ENCODE results near the gene TNF. TPM values are rescaled to one million over a fixed set of nuclear protein-coding genes. Genes with fewer than 3 reads are reported as not detected.
A peak's percentile ranks its signal among the peaks of the same experiment; 100 is the strongest.

Gene TNF
- total RNA-seq, 1 experiment from 2014 or later: not detected

DNA sequence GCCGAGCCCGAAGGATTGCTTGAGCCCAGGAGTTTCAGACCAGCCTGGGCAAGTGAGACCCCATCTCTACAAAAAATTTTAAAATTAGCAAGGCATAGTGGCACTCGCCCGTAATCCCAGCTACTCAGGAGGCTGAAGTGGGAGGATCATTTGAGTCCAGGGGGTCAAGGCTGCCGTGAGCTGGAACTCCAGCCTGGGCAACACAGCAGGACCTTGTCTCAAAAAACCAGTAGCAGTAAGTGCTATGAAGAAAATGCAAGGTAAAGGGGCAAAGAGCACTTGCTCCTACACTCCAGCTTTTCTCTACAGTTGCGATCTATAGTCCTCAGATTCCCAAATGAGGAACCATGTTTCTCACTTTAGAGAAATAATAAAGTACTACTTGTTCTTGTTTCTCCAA, 31.7 kb upstream of the TNF start:
- Histone ChIP-seq H2AK5ac (ENCODE audit: insufficient read length, low read length) (no peak overlapping the region), H3K27ac (ENCODE audit: insufficient read length, low read depth, low read length) (no peak overlapping the region), H3K79me2 (ENCODE audit: insufficient read depth, low read length) (peaks cover 27% of the 10 kb centered on the region), H3K23me2 (ENCODE audit: insufficient read length, low read depth, low read length, poor library complexity, severe bottlenecking) (peaks cover 5% of the 10 kb centered on the region), H2BK12ac (ENCODE audit: insufficient read length, low read depth, low read length) (no peak overlapping the region), H2BK15ac (ENCODE audit: low read depth, low read length) (no peak overlapping the region), H2BK20ac (ENCODE audit: low read depth, low read length, poor library complexity, severe bottlenecking) (no peak overlapping the region), H4K8ac (replicated peaks; ENCODE audit: insufficient read length, low read depth, low read length) (no peak overlapping the region), H3K4me1 (ENCODE audit: insufficient read depth, low read length) (peaks cover 2% of the 10 kb centered on the region; the same call in 1 of the 2 replicates), H2AFZ (ENCODE audit: low read length) (no peak overlapping the region), H3K9ac (ENCODE audit: extremely low read depth, insufficient read length, low read length) (no peak overlapping the region), H3K56ac (ENCODE audit: insufficient read length, low read depth, low read length) (no peak overlapping the region), H3K14ac (ENCODE audit: insufficient read depth, low read length) (no peak overlapping the region), H3K23ac (ENCODE audit: insufficient read length, low read depth, low read length) (no peak overlapping the region), H3K18ac (ENCODE audit: insufficient read length, low read depth, low read length) (no peak overlapping the region), H3K27me3 (ENCODE audit: insufficient read depth, low read length) (no peaks in the 10 kb centered on the region), H4K91ac (ENCODE audit: insufficient read length, low read depth, low read length) (no peak overlapping the region), H2BK5ac (ENCODE audit: insufficient read length, low read length) (no peak overlapping the region), H3K4ac (ENCODE audit: low read depth, low read length) (no peak overlapping the region), H3T11ph (ENCODE audit: low read length) (no peak overlapping the region), H3K9me3 (ENCODE audit: control insufficient read depth, low read depth, low read length) (no peaks in the 10 kb centered on the region), H3K79me1 (ENCODE audit: insufficient read depth, low read depth, low read length, poor library complexity, severe bottlenecking) (peaks cover 7% of the 10 kb centered on the region), H3K4me2 (ENCODE audit: insufficient read depth, insufficient read length, low read length) (no peak overlapping the region), H4K5ac (ENCODE audit: insufficient read length, low read depth, low read length) (no peak overlapping the region), H4K20me1 (ENCODE audit: control insufficient read depth, insufficient read depth, insufficient read length) (no peaks in the 10 kb centered on the region), H2BK120ac (ENCODE audit: low read depth, low read length, poor library complexity, severe bottlenecking) (no peak overlapping the region)
- no peaks in the 10 kb centered on the region for H3K27me3 Mint-ChIP-seq (ENCODE audit: low read depth)
- H3K9me3 Mint-ChIP-seq: no peaks in the 10 kb centered on the region; a peak in 1 of 5 replicates
- H3K27ac Mint-ChIP-seq: no peak overlapping the region
- H3K4me3 Mint-ChIP-seq: peak overlapping the region in 1 of 2 experiments; percentile 99; a peak in 1 of 5 replicates
- no peak for DNase-seq
- TF ChIP-seq, protein P1, sequence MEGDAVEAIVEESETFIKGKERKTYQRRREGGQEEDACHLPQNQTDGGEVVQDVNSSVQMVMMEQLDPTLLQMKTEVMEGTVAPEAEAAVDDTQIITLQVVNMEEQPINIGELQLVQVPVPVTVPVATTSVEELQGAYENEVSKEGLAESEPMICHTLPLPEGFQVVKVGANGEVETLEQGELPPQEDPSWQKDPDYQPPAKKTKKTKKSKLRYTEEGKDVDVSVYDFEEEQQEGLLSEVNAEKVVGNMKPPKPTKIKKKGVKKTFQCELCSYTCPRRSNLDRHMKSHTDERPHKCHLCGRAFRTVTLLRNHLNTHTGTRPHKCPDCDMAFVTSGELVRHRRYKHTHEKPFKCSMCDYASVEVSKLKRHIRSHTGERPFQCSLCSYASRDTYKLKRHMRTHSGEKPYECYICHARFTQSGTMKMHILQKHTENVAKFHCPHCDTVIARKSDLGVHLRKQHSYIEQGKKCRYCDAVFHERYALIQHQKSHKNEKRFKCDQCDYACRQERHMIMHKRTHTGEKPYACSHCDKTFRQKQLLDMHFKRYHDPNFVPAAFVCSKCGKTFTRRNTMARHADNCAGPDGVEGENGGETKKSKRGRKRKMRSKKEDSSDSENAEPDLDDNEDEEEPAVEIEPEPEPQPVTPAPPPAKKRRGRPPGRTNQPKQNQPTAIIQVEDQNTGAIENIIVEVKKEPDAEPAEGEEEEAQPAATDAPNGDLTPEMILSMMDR (conservative IDR thresholded peaks at IDR 0.05): no peak
- H3K36me3 Mint-ChIP-seq (ENCODE audit: insufficient read depth in 1 of 3, low read depth in 3 of 3): peaks cover 29 to 35% (median 35%) of the 10 kb centered on the region in 3 experiments
- H3K4me1 Mint-ChIP-seq: peaks cover 39 to 50% of the 10 kb centered on the region in 2 experiments
- WGBS (ENCODE audit: extremely low coverage, insufficient read length, low lambda C conversion rate): no CpG with 5 or more reads among the region's 6 CpGs
